Measurements from ENCODE around the gene PKP1. TPM values are rescaled to one million over a fixed set of nuclear protein-coding genes. Genes with fewer than 3 reads are reported as not detected.

PKP1 gene
- total RNA-seq, 6 experiments from 2014 or later = not detected

DNA sequence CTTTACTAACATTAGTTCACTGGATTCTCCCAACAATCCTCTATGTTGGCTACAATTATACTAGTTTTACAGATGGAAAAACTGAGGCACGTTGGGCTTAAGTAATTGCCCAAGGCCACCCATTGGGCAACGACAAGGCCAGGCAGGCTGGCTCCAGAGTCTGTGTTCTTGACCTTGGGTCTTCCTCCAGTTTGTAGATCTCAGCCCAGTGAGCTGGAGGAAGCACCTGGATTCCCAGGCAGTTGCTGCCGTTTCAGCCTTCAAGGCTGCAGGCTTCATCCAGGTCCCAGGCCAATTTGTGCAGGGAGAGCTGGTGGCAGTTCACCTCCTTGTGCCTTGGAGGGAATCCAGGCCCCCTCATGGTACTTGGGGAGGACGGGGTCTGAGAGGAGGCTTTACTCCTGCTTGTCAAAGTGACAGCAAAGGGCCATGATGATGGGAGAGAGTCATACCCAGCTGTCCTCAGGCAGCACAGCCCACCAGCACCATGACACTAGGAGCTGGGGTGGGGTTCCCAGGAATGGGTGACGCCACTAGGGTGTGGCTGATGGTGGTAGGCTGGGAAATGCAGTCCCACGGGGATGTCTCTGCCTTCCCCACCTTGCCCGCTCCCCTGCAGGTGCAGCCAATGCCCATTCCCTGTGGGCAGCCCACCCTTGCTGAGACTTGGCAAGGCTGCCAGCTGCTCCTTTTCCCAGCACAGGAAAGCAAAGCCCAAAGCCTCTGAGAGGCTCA, 27.1 kb downstream of the PKP1 start:
- no peaks in the 10 kb centered on the region for H3K36me3 Mint-ChIP-seq (ENCODE audit: low read depth)
- DNase-seq = no peak
- H3K4me3 Mint-ChIP-seq = no peak overlapping the region
- TF ChIP-seq, protein P1, sequence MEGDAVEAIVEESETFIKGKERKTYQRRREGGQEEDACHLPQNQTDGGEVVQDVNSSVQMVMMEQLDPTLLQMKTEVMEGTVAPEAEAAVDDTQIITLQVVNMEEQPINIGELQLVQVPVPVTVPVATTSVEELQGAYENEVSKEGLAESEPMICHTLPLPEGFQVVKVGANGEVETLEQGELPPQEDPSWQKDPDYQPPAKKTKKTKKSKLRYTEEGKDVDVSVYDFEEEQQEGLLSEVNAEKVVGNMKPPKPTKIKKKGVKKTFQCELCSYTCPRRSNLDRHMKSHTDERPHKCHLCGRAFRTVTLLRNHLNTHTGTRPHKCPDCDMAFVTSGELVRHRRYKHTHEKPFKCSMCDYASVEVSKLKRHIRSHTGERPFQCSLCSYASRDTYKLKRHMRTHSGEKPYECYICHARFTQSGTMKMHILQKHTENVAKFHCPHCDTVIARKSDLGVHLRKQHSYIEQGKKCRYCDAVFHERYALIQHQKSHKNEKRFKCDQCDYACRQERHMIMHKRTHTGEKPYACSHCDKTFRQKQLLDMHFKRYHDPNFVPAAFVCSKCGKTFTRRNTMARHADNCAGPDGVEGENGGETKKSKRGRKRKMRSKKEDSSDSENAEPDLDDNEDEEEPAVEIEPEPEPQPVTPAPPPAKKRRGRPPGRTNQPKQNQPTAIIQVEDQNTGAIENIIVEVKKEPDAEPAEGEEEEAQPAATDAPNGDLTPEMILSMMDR (IDR thresholded peaks at IDR 0.05) = no peak
- H3K4me1 Mint-ChIP-seq (ENCODE audit: low read depth) = peaks cover 15% of the 10 kb centered on the region; the same call in 1 of the 2 replicates
- peaks cover 54% of the 10 kb centered on the region for H3K27me3 Mint-ChIP-seq (ENCODE audit: insufficient read depth)
- H3K9me3 Mint-ChIP-seq = no peaks in the 10 kb centered on the region
- no peak overlapping the region for H3K27ac Mint-ChIP-seq

DNA sequence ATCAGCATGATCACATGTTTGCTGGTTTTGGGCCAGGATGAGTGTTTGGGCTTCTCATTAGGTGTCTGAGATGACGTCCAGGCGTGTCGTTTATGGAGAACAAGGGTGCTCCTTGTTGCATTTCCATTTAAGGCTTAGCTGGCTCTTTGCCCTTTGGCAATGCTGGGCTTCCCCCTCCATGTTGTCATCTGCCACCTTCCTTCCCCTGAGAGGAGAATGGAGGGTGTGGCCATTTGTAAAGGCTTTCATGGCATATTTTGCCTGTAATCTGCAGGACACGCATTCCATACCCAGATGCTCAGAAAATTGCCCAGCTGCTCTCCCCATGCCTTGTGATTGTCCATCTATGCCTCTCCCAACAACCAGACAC, 27.7 kb downstream of the PKP1 start:
- H3K36me3 Mint-ChIP-seq (ENCODE audit: low read depth) = no peaks in the 10 kb centered on the region
- DNase-seq = no peak
- H3K4me3 Mint-ChIP-seq = no peak overlapping the region
- H3K27ac Mint-ChIP-seq = no peak overlapping the region
- peaks cover 15% of the 10 kb centered on the region; the same call in 1 of the 2 replicates for H3K4me1 Mint-ChIP-seq (ENCODE audit: low read depth)
- H3K9me3 Mint-ChIP-seq = no peaks in the 10 kb centered on the region
- H3K27me3 Mint-ChIP-seq (ENCODE audit: insufficient read depth) = peaks cover 55% of the 10 kb centered on the region
- TF ChIP-seq, protein P1 (IDR thresholded peaks at IDR 0.05) = no peak

DNA sequence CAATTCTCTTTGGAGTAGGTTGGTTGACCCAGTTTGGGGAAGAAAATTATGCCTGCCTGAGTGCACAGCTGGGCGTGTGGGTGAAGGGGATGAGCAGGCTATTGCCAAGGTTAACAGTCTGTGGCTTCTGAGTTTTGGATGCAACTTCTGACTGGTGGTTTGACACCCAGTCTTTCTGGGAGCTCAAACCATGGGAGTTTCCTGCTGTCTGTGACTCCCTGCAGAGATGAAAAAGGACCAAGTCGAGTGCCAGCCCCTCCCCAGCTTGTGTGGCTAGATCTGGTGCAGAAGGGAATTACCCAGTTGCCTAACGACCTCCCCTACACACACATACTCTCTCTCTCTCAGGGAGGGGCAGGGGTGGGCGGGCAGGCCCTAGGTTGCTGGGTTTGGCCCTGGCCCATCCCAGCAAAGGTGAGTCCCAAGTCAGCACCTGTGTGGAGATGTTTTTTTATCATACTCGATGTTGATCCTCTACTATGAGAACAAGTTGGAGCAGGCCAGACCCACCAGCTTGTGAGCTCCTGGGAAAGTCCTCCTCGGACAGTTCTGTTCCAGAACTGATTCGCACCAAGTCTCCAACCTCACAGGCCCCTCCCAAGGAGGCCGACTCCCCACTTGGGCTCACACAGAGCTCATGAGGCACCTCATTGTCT, 28.2 kb downstream of the PKP1 start:
- Mint-ChIP-seq H3K9me3 (no peaks in the 10 kb centered on the region), H3K4me1 (ENCODE audit: low read depth) (peaks cover 15% of the 10 kb centered on the region; the same call in 1 of the 2 replicates), H3K36me3 (ENCODE audit: low read depth) (no peaks in the 10 kb centered on the region), H3K27me3 (ENCODE audit: insufficient read depth) (peaks cover 51% of the 10 kb centered on the region), H3K4me3 (no peak overlapping the region), H3K27ac (no peak overlapping the region)
- DNase-seq = no peak
- TF ChIP-seq, protein P1 (IDR thresholded peaks at IDR 0.05) = no peak

DNA sequence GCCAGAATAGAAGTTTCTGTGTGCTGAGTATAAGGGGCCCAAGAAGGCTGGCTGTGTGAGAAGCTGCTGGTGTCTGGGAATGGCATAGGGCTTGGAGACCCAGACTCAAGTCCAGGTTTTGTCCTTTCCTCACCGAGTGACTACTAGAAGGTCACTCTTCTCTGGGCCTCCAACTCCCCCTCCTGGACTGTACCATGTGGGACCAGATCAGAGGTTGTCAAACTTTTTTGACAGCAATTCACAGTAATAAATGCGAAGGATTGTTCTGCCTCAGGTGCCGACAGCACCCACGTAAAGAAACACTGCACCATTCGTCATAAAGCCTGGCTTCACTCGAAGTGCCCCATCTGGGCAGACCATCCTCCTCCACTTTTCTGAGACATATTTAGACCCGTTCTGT, 29.0 kb downstream of the PKP1 start:
- Mint-ChIP-seq H3K9me3 (no peaks in the 10 kb centered on the region), H3K27ac (no peak overlapping the region), H3K36me3 (ENCODE audit: low read depth) (no peaks in the 10 kb centered on the region), H3K4me3 (no peak overlapping the region), H3K27me3 (ENCODE audit: insufficient read depth) (peaks cover 56% of the 10 kb centered on the region), H3K4me1 (ENCODE audit: low read depth) (peaks cover 15% of the 10 kb centered on the region; the same call in 1 of the 2 replicates)
- no peak for DNase-seq
- TF ChIP-seq, protein P1 (IDR thresholded peaks at IDR 0.05) = no peak

DNA sequence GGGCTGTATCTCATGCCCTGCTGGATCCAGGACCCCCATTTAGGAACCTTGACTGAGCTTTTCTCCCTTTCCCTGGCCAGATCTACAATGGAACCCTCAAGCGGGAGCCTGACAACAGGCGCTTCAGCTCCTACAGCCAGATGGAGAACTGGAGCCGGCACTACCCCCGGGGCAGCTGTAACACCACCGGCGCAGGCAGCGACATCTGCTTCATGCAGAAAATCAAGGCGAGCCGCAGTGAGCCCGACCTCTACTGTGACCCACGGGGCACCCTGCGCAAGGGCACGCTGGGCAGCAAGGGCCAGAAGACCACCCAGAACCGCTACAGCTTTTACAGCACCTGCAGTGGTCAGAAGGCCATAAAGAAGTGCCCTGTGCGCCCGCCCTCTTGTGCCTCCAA, 29.8 kb downstream of the PKP1 start:
- TF ChIP-seq, protein P1 (IDR thresholded peaks at IDR 0.05) = no peak
- peaks cover 13% of the 10 kb centered on the region; the same call in 1 of the 2 replicates for H3K4me1 Mint-ChIP-seq (ENCODE audit: low read depth)
- peaks cover 62% of the 10 kb centered on the region for H3K27me3 Mint-ChIP-seq (ENCODE audit: insufficient read depth)
- H3K9me3 Mint-ChIP-seq = no peaks in the 10 kb centered on the region
- H3K4me3 Mint-ChIP-seq = no peak overlapping the region
- H3K27ac Mint-ChIP-seq = no peak overlapping the region
- H3K36me3 Mint-ChIP-seq (ENCODE audit: low read depth) = no peaks in the 10 kb centered on the region
- DNase-seq = no peak

All from HFFc6 (cell line).